Measurements from ENCODE around the gene SLC15A1.

GRCh38 chr13:98755116-98755515 is 2.6 kb upstream of the SLC15A1 start:
- TF ChIP-seq, protein P1, sequence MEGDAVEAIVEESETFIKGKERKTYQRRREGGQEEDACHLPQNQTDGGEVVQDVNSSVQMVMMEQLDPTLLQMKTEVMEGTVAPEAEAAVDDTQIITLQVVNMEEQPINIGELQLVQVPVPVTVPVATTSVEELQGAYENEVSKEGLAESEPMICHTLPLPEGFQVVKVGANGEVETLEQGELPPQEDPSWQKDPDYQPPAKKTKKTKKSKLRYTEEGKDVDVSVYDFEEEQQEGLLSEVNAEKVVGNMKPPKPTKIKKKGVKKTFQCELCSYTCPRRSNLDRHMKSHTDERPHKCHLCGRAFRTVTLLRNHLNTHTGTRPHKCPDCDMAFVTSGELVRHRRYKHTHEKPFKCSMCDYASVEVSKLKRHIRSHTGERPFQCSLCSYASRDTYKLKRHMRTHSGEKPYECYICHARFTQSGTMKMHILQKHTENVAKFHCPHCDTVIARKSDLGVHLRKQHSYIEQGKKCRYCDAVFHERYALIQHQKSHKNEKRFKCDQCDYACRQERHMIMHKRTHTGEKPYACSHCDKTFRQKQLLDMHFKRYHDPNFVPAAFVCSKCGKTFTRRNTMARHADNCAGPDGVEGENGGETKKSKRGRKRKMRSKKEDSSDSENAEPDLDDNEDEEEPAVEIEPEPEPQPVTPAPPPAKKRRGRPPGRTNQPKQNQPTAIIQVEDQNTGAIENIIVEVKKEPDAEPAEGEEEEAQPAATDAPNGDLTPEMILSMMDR (optimal IDR thresholded peaks at IDR 0.05 in 1 of 3, IDR thresholded peaks at IDR 0.05 in 1 of 3, conservative IDR thresholded peaks at IDR 0.05 in 1 of 3; ENCODE audit: extremely low read depth in 1 of 3, insufficient read depth in 2 of 3, low read length in 3 of 3) = no peak
- TF ChIP-seq EZH2 (IDR thresholded peaks at IDR 0.05; ENCODE audit: low read length) = no peak

Measured in keratinocyte (primary cell).